Fibroblast of lung (primary cell): ENCODE data around the gene GRAMD4.

Experiments
- CTCF ChIP-seq, 2 donors: IDR thresholded peaks in 1 of 2; conservative IDR thresholded peaks in 1 of 2; 1 replicate in 1 of 2; 2 replicates in 1 of 2; pipeline ENCODE4 v1.5.1; 2011 to 2012; ENCODE audit warnings: low read length in 2 of 2, control low read depth in 1 of 2, inconsistent platforms in 1 of 2, low read depth in 1 of 2, mild to moderate bottlenecking in 1 of 2
- EZH2 ChIP-seq: IDR thresholded peaks from 2 replicates; pipeline ENCODE4 v1.5.1; 2012; ENCODE audit warnings: low read length, control low read depth, mild to moderate bottlenecking; ENCODE audit errors: missing control alignments

GRCh38 chr22:46581538-46582244, 38.5 kb upstream of the GRAMD4 start:
- TF ChIP-seq CTCF (conservative IDR thresholded peaks at IDR 0.05 in 1 of 2, IDR thresholded peaks at IDR 0.05 in 1 of 2; ENCODE audit: low read depth in 1 of 2, low read length in 2 of 2) (no peak), EZH2 (no peak)
